ENCODE data around the gene SSBP4.
A peak's percentile ranks its signal among the peaks of the same experiment; 100 is the strongest.

SSBP4 gene

DNA sequence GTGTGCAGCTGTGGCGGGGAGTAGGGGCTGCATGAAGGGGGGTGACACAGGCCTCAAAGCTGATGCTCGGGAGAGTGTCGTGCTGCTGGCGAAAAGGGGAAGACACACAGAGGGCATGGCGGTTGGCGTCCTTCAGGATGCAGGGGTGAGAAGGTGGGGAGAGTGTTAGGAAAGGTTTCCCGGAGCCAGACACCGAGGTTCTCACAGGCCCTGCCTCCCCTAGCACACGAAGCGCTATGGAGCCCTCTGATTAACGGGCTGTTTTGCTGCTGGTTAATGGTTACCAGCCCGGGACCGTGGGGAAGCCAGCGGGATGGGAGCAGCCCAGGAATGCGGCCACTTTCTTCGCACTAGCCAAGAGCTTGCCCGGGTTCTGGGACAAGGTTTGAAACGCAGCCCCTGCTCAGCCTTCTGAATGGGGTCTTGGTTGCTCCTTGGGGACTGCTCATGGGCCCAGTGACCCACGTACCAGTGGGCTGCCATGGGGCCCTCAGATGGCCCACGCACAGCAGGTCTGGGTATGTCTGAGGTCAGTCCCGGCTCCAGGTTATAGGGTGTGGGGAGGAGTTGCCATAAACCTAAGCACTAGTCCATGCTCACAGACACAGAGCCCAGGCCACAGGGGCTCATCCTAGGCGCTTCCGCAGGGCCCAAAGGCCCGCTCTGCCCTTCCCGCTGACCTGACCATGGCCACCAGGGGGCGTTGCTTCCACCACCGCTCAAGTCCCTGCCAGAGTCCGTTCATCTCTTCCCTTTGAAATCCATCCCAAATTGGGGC, 50.1 kb downstream of the SSBP4 start:
- no peak for DNase-seq (ENCODE audit: low read depth)

DNA sequence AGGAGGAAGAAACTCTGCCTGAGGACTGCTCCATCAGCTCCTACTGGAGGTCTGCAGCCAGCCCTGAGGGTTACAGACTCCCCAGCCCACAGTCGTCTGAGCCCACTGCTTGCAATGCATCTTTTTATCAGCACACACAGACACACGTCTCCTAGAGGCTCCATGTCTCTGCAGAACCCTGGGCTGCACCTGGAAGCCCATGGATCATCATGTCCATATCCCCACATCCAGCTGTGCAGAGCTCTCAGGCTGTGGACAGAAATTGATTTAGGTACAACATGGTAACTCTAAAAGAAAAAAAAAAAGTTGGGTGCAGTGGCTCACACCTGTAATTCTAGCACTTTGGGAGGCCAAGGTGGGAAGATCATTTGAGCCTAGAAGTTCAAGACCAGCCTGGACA, 51.6 kb downstream of the SSBP4 start:
- no peak for DNase-seq (ENCODE audit: low read depth)

DNA sequence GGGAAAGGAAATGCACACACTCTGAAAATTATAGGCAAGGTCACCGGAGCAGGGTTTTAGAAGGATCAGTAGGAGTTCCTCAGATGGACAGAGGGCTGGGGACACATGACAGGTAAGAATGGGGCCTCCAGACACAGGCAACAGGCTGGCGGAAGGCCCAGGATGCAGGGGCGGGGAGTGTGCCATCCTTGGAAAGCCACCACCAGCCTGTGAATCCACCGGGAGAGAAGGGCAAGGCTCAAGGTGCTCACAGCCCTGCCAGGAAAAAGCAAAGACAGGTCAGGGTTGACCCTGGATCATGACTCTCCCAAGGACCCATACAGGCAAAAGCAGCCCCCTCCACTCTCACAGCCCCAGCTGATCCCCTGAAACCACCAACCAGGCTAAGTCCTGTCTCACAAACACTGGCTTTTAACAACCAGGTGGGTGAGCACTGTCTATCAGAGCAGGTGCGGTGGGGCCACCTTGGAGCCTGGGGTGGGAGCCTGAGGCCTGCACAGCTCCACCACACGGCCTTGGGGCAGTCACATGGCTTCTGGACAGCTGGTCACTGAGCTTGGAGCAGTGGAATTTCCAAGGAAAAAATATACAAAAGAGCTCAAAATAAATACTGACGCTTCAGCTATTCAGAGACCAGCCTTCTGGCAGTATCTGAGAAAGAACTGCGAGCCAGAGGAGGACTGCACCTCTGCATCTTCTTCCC, 54.0 kb downstream of the SSBP4 start:
- no peak for DNase-seq (ENCODE audit: low read depth)

DNA sequence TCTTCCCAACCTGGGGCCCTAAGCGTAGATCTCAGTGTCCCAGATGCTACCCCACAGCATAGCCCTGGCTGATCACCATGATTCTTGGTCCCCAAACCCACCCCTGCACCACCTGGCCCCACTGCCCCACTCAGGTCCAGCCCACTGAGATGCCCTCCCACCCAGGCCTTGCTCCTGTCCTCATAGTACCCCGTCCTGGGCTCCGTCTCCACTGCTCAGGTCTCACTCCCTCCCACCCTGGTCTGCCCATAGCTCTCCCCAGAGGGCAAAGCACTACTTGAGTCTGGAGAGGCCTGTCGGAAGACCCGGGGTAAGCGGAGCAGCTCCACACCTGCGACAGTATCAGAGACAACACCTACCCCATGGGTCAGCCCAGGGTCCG, 54.5 kb downstream of the SSBP4 start:
- DNase-seq (ENCODE audit: low read depth), result no peak

DNA sequence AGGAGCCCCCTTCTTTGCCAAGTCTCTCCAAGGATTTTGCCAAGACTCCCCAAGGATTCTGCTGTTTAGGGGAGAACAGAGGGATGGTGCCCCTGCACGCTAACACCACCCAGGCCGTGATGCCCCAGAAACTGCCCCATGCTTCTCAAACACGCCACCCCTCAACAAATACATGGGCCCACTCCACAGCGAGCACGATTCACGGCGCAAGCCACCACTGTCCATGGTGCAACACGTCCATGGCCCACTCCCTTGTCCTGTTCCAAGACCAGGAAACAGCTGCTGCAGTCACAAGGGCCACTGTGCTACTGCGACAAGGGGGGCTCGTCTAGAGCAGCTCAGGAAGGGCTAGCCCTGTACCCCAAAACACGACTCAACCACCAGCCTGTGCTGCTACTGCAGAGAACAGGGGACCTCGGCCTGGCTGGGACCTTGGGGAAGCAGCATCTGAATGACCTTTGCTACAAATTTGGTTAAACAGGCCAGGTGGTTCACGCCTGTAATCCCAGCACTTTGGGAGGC, 55.2 kb downstream of the SSBP4 start:
- no peak for DNase-seq (ENCODE audit: low read depth)

DNA sequence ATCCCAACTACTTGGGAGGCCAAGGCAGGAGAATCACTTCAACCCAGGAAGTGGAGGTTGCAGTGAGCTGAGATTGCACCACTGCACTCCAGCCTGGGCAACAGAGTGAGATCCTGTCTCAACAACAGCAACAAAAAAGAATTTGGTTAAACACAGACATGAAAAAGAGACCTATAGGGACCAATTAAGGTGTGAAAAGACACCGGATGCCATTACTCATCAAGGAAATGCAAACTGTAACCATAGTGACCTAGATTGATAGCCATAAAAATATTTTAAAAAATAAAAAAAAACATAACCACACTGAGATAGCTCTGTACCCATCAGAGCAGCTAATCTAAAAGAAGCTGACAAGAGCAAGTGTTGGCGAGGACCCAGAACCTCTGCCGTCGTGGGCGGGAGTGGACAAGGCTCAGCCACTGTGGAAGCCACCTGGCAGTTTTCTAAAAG, 55.8 kb downstream of the SSBP4 start:
- no peak for DNase-seq (ENCODE audit: low read depth)

DNA sequence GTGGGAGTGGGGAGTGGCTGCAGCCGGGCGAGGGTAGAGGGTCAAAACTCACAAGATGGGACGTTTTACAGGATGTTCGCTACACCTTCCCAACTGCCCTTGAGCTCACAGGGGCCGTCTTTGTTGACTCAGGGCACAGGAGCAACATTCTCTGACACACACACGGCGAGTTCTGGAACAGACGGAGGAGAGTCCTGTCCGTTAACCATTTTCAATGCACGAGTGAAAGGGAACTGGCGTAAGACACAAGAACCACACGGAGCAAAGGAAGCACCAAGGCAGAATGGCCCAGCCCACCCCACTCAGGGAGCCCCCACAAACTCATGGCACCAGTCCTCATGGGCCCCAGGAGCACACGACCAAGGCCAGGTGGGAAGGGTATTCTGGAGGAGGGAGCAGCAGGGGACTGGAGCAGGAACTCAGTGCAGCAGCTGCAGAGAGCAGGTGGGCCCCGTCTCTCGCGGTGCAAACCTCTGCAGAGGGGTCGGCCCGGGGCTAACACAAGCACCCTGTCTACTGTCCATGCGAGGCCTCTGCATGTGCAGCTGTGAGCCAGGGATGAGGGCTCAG, 56.6 kb downstream of the SSBP4 start:
- DNase-seq (ENCODE audit: low read depth), result no peak

DNA sequence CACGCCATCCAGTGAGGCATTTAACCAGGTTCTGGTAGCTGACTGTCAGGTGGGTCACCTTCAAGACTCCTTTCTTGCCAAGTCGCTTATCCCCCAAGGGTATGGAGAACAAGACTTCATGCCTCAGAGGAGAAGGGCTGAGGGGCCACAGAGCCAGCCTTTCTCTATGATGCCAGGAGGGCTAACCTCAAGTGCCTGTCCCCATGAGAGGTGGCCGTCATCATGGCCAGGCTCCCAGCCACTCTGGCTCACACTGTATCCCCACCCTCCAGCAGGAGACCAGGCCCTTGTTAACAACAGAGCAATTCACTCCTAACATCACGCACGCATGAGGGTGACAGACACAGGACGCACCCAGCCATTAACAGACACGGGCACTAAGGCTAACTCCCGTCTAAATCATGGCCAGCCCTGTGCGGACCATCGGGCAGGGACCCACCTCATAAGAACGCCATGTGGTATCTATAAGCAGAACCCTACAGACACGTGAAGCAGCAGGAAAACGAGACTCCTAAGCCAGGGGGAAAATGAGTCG, 57.4 kb downstream of the SSBP4 start:
- no peak for DNase-seq (ENCODE audit: low read depth)

DNA sequence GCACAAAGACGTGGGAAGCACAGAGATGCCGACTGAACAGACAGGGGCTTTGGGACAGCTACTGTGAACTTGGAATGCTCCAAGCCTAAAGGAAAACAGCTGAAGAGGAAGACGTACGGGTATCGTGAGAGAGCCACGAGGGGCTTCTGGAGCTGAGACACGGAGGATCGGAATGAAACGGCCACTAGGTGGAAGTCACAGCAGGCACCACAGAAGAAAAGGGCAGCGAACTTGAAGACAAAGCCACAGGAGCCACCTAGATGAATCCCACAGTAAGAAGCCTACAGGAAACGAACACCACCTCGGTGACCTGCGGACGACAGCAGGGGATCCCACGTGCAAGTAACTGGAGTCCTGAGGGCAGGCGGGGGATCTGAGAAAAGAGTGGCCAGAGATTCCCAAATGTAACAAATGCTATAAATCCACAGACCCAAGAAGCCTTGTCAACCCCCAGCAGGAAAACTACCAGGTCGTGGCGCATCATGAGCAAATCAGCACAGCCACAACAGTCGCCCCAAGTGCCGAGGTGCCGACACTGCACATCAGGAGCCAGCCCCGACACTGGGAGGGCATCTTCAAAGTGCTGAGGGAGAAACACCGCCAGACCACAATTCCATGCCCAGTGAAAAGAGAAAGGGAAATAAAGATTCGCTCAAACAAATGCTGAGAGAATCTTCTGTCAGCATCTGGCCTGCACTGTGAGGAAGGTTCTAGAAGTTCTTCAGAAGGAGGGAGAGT, 58.0 kb downstream of the SSBP4 start:
- no peak for DNase-seq (ENCODE audit: low read depth)

DNA sequence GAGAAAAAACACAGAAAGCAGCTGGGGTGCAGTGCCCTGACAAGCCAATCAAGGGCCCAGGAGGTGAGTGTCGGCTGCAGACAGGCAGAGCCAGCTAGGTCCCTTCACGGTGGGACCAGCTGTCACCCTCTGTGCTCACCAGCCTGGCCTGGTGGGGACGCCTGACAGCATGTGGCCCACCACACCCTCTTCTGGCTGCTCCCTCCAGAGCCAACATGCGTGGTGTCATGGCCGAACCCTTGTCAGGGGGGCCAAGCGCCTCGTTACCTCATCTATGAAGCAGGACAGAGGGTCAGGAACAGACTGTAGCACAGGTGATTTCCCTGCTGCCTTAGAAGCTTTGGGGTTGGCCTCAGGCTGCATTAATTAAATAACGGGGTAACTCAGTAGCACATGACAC, 58.8 kb downstream of the SSBP4 start:
- no peak for DNase-seq (ENCODE audit: low read depth)

DNA sequence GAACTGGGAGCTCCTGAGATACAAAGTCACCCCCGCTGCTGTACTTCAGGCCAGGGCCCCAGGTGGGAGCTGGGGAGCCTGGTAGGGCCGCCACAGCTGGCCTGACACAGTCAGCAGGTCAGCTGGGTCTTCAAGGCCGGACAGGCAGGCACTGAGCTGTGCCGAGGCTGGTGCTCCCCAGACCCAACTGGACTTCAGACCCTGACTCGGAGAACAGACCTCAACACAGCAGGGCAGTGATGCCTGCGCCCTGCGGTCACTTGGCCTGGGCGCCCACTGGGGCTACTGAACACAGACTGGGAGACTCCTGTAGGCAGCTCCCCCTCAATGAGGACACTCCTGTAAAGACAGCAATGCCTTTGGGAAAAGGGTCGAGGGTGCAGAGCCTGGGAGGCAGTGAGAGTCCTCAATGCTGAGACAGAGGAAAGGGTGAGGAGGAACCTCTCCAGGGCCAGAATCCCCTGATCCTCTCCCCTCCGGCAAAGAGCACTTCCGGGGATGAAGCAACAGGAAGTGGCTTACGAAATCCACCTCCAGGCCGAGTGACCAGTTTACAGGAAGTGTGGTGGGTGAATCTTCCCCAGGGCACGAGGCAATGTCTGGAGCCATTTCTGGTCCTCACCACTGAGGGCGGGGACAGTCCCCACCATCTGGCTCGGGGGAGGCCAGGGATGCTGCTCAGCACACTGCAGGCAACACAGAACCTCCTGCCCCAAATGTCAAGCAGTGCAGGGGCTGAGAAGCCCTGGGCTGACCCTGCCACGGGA, 59.5 kb downstream of the SSBP4 start:
- DNase-seq (ENCODE audit: low read depth), result peak; percentile 88

DNA sequence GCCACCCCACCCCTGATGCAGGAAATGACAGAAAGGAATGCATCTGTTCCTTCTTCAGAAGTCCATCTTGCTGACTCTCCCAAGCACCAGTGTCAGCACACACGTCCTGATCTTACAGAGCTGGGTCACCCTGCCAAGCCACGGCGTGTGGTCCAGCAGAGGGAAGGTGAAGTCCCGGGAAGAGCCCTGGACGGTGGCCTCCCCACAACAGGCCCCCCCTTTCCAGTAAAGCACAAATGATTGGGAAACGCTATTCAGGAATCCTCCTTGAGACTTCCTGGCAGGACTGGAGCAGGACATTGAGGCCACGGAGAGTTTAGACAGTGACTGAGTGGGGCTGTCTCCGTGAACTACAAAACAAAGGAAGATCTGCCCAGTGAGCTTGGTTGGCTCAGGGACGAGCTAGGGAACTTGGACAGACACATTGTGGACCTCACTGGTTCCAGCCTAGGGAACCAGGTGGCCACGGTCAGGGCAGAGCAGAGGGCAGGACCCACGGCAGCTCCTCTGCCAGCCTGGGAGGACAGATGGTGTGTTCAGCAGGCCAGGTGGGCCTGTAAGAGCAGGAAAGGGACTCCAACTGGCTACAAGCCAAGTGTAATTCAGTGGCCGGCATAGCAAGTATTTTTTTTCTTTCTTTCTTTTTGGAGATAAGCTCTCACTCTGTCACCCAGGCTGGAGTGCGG, 61.0 kb downstream of the SSBP4 start:
- DNase-seq (ENCODE audit: low read depth), result peak; percentile 79

DNA sequence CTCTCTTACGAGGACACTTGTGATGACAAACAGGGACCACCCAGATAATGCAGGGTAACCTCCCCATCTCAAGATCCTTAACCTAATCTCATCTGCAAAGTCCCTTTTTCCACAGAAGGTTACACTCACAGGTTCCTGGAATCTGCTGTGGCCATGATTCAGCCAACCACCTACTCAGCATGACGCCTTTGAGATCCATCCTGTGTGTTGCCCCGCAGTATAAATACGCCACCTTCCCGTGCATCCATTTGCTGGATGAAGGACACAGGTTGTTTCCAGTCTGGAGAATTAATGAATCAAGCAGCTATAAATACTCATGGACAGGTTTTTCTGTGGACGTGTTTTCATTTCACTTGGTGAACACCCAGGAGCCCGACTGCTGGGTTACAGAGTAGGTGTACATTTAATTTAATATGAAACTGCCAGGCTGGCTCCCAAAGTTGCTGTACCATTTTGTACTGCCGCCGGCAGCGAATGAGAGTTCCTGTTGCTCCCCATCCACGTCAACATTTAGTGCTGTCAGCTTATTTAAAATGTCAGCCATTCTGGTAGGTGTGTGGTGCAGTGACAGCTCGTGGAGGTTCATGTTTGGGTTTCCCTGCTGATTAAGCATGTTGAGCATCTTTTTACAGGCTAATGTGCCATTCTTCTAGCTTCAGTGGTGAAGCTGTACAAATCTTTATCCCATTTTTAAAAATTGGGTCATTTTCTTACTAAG, 62.5 kb downstream of the SSBP4 start:
- no peak for DNase-seq (ENCODE audit: low read depth)

DNA sequence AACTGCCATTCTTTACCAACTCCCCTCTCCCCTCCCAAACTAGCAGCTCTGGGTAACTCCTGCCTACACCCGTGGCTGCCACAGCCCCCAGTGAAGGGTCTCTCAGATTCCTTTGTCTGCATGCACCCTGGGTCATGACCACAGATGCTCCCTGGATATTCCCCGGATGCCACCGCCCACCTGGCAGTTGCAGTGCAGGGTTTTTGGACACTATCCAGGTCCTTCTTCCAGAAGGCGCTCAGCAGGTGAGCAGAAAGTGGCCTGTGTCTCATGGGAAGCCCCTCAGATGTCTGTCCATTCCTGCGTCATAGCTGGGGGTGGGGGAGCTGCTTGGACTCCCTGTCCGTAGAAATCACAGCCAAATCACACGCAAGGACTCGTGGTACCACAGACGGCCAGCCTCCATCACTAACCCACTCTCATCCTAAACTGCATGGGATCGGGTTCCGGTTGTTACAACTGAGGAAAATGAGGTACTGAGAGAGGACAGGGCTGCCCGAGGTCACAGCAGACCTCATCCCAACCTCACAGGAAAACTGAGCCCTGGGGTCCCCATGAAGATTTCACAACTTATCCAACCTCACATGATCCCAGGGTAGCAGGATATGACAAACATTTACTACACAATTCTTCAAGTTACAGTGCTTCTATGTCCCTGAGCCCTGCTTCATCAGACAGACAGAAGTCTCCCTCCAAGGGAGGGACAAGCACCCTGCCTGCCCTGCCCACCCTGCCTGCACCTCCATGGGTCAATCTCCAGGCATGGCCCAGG, 64.1 kb downstream of the SSBP4 start:
- DNase-seq (ENCODE audit: low read depth), result no peak
